ENCODE measurements around the gene IFT43. TPM values are rescaled to one million over a fixed set of nuclear protein-coding genes. Genes with fewer than 3 reads are reported as not detected.

The IFT43 gene
- total RNA-seq, 1 donor from 2014 or later: 21.9 TPM

DNA sequence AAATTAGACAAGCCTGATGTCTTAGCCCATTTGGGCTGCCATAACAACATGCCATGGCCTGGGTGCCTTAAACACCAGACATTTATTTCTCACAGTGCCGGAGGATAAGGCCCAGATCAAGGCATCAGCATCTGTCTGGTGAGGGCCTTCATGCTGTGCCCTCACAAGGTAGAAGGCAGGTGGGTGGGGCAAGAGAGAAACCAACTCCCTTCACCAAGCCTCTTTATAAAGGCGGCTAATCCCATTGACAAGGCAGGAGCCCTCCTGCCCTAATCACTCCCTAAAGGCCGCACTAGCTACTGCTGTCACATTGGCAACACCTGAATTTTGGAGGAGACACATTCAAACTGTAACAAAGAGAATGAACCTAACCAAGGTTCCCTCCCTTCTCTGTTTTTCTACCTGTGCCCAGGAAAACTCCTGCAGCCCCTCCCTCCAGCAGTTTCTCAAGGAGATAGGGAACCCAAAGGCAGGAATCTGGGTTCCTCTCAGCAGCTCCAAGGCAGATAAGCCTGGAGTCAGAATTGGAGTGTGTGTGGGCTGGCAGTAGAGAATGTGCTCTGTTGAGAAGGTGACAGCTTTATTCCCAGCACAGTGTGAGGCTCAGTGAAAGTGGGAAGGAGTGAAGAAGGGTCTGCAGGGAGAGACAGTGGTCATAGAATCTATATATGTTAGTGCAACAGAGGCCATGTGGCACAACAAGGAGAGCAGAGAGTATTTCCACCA, 144.5 kb downstream of the IFT43 start:
- Histone ChIP-seq H3K4me1 (no peaks in the 10 kb centered on the region), H3K27ac (no peak overlapping the region), H3K36me3 (no peaks in the 10 kb centered on the region), H3K27me3 (ENCODE audit: low read depth) (peaks cover 38% of the 10 kb centered on the region), H3K9me3 (no peaks in the 10 kb centered on the region), H3K4me3 (no peak overlapping the region)
- TF ChIP-seq, protein P1, sequence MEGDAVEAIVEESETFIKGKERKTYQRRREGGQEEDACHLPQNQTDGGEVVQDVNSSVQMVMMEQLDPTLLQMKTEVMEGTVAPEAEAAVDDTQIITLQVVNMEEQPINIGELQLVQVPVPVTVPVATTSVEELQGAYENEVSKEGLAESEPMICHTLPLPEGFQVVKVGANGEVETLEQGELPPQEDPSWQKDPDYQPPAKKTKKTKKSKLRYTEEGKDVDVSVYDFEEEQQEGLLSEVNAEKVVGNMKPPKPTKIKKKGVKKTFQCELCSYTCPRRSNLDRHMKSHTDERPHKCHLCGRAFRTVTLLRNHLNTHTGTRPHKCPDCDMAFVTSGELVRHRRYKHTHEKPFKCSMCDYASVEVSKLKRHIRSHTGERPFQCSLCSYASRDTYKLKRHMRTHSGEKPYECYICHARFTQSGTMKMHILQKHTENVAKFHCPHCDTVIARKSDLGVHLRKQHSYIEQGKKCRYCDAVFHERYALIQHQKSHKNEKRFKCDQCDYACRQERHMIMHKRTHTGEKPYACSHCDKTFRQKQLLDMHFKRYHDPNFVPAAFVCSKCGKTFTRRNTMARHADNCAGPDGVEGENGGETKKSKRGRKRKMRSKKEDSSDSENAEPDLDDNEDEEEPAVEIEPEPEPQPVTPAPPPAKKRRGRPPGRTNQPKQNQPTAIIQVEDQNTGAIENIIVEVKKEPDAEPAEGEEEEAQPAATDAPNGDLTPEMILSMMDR (IDR thresholded peaks at IDR 0.05): no peak
- no peak for DNase-seq
- no peak for ATAC-seq
- intact Hi-C loops (cut with DNase I): no loop called here

DNA sequence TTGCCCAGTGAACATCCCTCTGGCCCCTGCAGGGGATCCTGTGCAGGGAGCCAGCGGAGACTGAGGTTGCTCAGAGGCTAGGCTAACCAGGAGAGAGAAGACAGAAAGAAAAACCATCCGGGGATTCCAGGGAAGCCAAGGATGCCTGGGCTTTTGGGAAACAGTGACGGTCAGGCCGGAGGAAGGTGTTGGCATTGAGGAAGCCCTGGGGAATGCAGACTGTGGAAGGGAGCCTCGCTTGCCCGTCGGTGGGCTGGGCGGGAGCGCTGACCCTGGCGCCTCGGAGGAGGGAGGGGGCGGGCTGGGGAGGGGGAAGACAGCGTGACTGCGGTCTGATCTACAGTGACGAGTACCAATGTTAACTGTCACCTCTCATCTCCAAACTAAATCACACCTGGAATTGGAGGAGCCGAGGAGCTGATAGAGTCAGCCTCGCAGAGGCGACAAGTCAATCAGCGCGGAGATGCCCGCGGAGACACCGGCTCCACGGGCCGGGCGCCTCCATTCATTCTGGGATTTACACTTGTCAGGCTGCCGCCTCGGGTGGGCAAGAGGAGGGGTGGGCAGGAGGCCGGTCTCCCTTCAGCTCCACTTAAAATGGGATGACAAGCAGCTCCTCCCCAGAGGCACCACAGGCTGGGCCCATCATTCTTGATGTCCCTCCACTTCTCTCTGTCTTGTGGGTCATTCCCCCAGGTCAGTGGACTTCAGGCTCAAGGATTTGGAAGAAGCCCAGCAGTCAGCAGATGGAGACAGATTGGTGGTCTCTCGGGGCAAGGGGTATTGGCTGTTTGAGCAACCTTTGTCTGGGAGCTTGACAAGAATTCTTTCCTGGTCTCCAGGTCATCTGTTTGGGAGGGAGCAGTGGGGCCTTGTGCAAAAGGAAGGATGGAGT, 145.8 kb downstream of the IFT43 start:
- Histone ChIP-seq H3K27me3 (ENCODE audit: low read depth) (peaks cover 51% of the 10 kb centered on the region), H3K36me3 (no peaks in the 10 kb centered on the region), H3K27ac (no peak overlapping the region), H3K4me1 (no peaks in the 10 kb centered on the region), H3K9me3 (no peaks in the 10 kb centered on the region), H3K4me3 (no peak overlapping the region)
- DNase-seq (no peak), ATAC-seq (no peak)
- intact Hi-C loops (cut with DNase I): no loop called here
- TF ChIP-seq, protein P1 (IDR thresholded peaks at IDR 0.05): no peak

DNA sequence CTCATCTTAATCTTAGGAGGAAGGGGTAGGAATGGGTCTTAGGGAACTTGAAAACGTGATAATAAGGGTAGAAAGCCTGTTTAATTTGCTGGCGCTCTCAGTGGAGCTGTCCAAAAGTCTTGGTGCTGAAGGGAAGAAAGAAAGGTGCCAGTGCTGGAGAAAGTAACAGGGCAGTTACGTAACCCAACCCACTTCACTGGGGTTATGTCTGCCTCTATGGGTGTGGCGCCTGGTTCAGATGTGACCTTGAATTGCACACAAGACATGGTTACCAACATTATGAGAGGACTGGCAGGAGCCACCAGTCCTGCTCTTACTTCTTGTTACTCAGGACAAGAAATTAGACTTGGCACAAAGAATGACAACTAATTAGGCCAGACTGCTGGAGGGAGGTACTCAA, 147.5 kb downstream of the IFT43 start:
- H3K27me3 ChIP-seq (ENCODE audit: low read depth): peaks cover 65% of the 10 kb centered on the region
- intact Hi-C loops (cut with DNase I): no loop called here
- no peak overlapping the region for H3K4me3 ChIP-seq
- no peaks in the 10 kb centered on the region for H3K36me3 ChIP-seq
- H3K9me3 ChIP-seq: no peaks in the 10 kb centered on the region
- H3K27ac ChIP-seq: no peak overlapping the region
- no peak for DNase-seq
- TF ChIP-seq, protein P1 (IDR thresholded peaks at IDR 0.05): no peak
- no peak for ATAC-seq
- no peaks in the 10 kb centered on the region for H3K4me1 ChIP-seq

Other genes with a start within 250 kb of the IFT43 start
- 15.7 TPM for gene TGFB3, start 3.8 kb upstream of the IFT43 start, total RNA-seq
- 50.5 TPM for gene GPATCH2L, start 166.2 kb downstream of the IFT43 start, total RNA-seq

Data from lower lobe of right lung (tissue), 2 donors.